Spleen (tissue), 7 donors: ENCODE measurements around the gene CCNY.

Experiments
- CTCF ChIP-seq, 11 experiments: fragments of 200-600 bp in 7 of 11; fragments of 450-650 bp in 4 of 11; sonication (generic) in 4 of 11; IDR thresholded peaks in 8 of 11; conservative IDR thresholded peaks in 3 of 11; 1 replicate in 7 of 11; 2 replicates in 4 of 11; pipeline versions ENCODE4 v1.4.0 to v1.8.0; 2016 to 2021; ENCODE audit warnings: antibody characterized with exemption in 11 of 11, inconsistent platforms in 4 of 11, mild to moderate bottlenecking in 1 of 11
- POLR2A ChIP-seq, 3 donors: fragments of 450-650 bp; IDR thresholded peaks; one replicate each; pipeline ENCODE4 v1.5.1; 2017; ENCODE audit warnings: antibody characterized with exemption in 3 of 3, mild to moderate bottlenecking in 1 of 3
- POLR2AphosphoS5 ChIP-seq, 3 donors: sonication (generic); formaldehyde crosslinking; IDR thresholded peaks; one replicate each; pipeline ENCODE4 v1.5.1; 2017; ENCODE audit warnings: antibody characterized with exemption in 3 of 3
- donor health status: DM: no; HTN: no; CAD: no; lungs with moderate emphysema.
- donor health status: DM: no; HTN: no; CAD: no.
- donor health status: DM: no; HTN: no; CAD: no.

GRCh38 chr10:35573796-35574195 is 237.5 kb downstream of the CCNY start:
- TF ChIP-seq POLR2A (IDR thresholded peaks at IDR 0.05) (no peak), CTCF (IDR thresholded peaks at IDR 0.05 in 8 of 11, conservative IDR thresholded peaks at IDR 0.05 in 3 of 11) (no peak), POLR2AphosphoS5 (IDR thresholded peaks at IDR 0.05) (no peak)
